Measurements from ENCODE around the gene VIPR2. TPM values are rescaled to one million over a fixed set of nuclear protein-coding genes. Genes with fewer than 3 reads are reported as not detected.
"Not testable (repeated sequence)": the region's sequence is repeated elsewhere in the genome, so short reads cannot be mapped to it uniquely, and the experiment has no call there.

Gene VIPR2
- total and polyA plus RNA-seq, 2 of the 13 experiments (the other 11 are each of a cell fraction or from before 2014, with no cell fraction given) = not detected

DNA sequence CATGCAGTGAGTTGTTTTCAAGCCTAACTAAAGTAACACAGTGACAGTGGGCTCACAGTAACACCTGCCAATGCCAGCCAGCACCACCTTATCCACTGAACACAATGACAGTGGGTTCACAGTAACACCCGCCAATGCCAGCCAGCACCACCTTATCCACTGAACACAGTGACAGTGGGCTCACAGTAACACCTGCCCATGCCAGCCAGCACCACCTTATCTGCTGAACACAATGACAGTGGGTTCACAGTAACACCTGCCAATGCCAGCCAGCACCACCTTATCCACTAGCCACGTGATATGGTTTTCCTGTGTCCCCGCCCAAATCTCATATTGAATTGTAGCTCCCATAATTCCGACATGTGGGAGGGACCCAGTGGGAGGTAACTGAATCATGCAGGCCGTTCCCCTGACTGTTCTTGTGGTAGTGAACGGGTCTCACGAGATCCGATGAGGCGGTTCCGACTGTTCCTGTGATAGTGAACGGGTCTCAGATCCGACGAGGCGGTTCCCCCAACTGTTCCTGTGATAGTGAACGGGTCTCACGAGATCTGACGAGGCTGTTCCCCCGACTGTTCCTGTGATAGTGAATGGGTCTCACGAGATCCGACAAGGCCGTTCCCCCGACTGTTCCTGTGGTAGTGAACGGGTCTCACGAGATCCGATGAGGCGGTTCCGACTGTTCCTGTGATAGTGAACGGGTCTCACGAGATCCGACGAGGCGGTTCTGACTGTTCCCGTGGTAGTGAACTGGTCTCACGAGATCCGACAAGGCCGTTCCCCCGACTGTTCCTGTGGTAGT, 44.2 kb downstream of the VIPR2 start:
- FAIRE-seq; H2AFZ ChIP-seq (ENCODE audit: low read length); H4K20me1 ChIP-seq (ENCODE audit: insufficient read depth, low read length); ATAC-seq; H3K4me2 ChIP-seq (ENCODE audit: low read depth, low read length); H3K79me2 ChIP-seq (ENCODE audit: insufficient read depth, low read length); intact Hi-C loops (cut with micrococcal nuclease; ENCODE audit: unreplicated experiment); H3K27ac ChIP-seq (ENCODE audit: extremely low read length, insufficient read depth, low read length); H3K4me1 ChIP-seq (ENCODE audit: insufficient read depth, low read length); BruUV-seq (replicated peaks); in situ Hi-C loops (cut with HindIII; ENCODE audit: extremely low pct_ligation_motif_present, low pct_unique_long_range_greater_than_20kb); H3K36me3 ChIP-seq (replicated peaks in 1 of 2; ENCODE audit: control insufficient read depth in 1 of 2, insufficient read depth in 2 of 2, low read length in 2 of 2); H3K9me3 ChIP-seq (ENCODE audit: low read length); POLR2A ChIA-PET; CTCF ChIA-PET (ENCODE audit: low intra/inter-chr PET ratio, low total read pairs); H3K9ac ChIP-seq (ENCODE audit: insufficient read depth, low read depth, low read length); H3K4me3 ChIP-seq (replicated peaks in 1 of 3; ENCODE audit: insufficient read depth in 1 of 3, low read depth in 2 of 3, low read length in 3 of 3); DNase-seq (ENCODE audit: low spot score): not testable (repeated sequence)
- H3K27me3 ChIP-seq (ENCODE audit: control insufficient read depth in 1 of 2, insufficient read depth in 2 of 2, low read length in 2 of 2) = peaks cover 4 to 62% of the 10 kb centered on the region in 2 experiments; a peak in 3 of 5 replicates
- WGBS (ENCODE audit: low lambda C conversion rate) = 62% methylated on average over 30 of the region's 37 CpGs

DNA sequence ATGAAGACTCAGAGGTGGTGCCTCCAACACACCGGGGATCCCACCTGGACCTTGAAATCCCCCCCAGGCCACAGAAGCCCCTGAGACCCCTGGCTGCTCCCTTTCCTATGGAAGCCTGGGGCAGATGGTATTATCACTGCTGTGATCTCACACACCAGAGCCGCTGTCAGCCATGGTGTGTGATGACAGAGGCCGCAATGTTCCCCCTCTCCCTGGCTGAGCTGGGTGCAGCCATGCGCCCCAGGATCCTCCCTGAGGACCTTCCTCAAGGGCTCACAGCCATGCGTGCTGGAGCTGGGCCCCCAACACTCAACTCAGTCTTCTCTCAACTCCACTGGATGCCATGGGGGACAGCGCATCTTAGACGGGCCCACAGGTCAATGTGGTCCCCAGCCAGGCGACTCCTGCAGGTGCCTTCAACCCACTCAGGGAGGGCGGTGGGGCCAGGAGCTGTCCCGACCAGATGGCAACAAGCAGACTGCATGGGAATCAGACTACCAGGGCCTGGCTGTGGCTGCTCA, 44.9 kb downstream of the VIPR2 start:
- CTCF ChIA-PET (ENCODE audit: low intra/inter-chr PET ratio, low total read pairs) = no interaction called here
- Histone ChIP-seq H3K9me3 (ENCODE audit: low read length) (no peaks in the 10 kb centered on the region), H3K4me1 (ENCODE audit: insufficient read depth, low read length) (no peaks in the 10 kb centered on the region), H3K27me3 (ENCODE audit: control insufficient read depth in 1 of 2, insufficient read depth in 2 of 2, low read length in 2 of 2) (peaks cover 4 to 61% of the 10 kb centered on the region in 2 experiments; a peak in 3 of 5 replicates), H3K4me3 (replicated peaks in 1 of 3; ENCODE audit: insufficient read depth in 1 of 3, low read depth in 2 of 3, low read length in 3 of 3) (no peak overlapping the region), H3K9ac (ENCODE audit: insufficient read depth, low read depth, low read length) (no peak overlapping the region), H3K27ac (ENCODE audit: extremely low read length, insufficient read depth, low read length) (no peak overlapping the region), H2AFZ (ENCODE audit: low read length) (no peak overlapping the region), H3K36me3 (replicated peaks in 1 of 2; ENCODE audit: control insufficient read depth in 1 of 2, insufficient read depth in 2 of 2, low read length in 2 of 2) (no peaks in the 10 kb centered on the region), H3K4me2 (ENCODE audit: low read depth, low read length) (no peak overlapping the region), H3K79me2 (ENCODE audit: insufficient read depth, low read length) (no peaks in the 10 kb centered on the region), H4K20me1 (ENCODE audit: insufficient read depth, low read length) (no peaks in the 10 kb centered on the region)
- intact Hi-C loops (cut with micrococcal nuclease; ENCODE audit: unreplicated experiment) (no loop called here), in situ Hi-C loops (cut with HindIII; ENCODE audit: extremely low pct_ligation_motif_present, low pct_unique_long_range_greater_than_20kb) (no loop called here)
- DNase-seq (ENCODE audit: low spot score) (no peak), FAIRE-seq (no peak), ATAC-seq (no peak)
- BruUV-seq (replicated peaks) = no TSS peak
- POLR2A ChIA-PET = no interaction called here
- 0% methylated on average over 1 of the region's 10 CpGs for WGBS (ENCODE audit: low lambda C conversion rate)
- TF ChIP-seq, protein P1, sequence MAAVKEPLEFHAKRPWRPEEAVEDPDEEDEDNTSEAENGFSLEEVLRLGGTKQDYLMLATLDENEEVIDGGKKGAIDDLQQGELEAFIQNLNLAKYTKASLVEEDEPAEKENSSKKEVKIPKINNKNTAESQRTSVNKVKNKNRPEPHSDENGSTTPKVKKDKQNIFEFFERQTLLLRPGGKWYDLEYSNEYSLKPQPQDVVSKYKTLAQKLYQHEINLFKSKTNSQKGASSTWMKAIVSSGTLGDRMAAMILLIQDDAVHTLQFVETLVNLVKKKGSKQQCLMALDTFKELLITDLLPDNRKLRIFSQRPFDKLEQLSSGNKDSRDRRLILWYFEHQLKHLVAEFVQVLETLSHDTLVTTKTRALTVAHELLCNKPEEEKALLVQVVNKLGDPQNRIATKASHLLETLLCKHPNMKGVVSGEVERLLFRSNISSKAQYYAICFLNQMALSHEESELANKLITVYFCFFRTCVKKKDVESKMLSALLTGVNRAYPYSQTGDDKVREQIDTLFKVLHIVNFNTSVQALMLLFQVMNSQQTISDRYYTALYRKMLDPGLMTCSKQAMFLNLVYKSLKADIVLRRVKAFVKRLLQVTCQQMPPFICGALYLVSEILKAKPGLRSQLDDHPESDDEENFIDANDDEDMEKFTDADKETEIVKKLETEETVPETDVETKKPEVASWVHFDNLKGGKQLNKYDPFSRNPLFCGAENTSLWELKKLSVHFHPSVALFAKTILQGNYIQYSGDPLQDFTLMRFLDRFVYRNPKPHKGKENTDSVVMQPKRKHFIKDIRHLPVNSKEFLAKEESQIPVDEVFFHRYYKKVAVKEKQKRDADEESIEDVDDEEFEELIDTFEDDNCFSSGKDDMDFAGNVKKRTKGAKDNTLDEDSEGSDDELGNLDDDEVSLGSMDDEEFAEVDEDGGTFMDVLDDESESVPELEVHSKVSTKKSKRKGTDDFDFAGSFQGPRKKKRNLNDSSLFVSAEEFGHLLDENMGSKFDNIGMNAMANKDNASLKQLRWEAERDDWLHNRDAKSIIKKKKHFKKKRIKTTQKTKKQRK (IDR thresholded peaks at IDR 0.05; ENCODE audit: low read length) = no peak
- TF ChIP-seq BRD4 (CRISPR knock-in tag; IDR thresholded peaks at IDR 0.05) = no peak
- TF ChIP-seq, protein P2, sequence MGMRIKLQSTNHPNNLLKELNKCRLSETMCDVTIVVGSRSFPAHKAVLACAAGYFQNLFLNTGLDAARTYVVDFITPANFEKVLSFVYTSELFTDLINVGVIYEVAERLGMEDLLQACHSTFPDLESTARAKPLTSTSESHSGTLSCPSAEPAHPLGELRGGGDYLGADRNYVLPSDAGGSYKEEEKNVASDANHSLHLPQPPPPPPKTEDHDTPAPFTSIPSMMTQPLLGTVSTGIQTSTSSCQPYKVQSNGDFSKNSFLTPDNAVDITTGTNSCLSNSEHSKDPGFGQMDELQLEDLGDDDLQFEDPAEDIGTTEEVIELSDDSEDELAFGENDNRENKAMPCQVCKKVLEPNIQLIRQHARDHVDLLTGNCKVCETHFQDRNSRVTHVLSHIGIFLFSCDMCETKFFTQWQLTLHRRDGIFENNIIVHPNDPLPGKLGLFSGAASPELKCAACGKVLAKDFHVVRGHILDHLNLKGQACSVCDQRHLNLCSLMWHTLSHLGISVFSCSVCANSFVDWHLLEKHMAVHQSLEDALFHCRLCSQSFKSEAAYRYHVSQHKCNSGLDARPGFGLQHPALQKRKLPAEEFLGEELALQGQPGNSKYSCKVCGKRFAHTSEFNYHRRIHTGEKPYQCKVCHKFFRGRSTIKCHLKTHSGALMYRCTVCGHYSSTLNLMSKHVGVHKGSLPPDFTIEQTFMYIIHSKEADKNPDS (CRISPR knock-in tag; IDR thresholded peaks at IDR 0.05) = no peak
- TF ChIP-seq, protein P3, sequence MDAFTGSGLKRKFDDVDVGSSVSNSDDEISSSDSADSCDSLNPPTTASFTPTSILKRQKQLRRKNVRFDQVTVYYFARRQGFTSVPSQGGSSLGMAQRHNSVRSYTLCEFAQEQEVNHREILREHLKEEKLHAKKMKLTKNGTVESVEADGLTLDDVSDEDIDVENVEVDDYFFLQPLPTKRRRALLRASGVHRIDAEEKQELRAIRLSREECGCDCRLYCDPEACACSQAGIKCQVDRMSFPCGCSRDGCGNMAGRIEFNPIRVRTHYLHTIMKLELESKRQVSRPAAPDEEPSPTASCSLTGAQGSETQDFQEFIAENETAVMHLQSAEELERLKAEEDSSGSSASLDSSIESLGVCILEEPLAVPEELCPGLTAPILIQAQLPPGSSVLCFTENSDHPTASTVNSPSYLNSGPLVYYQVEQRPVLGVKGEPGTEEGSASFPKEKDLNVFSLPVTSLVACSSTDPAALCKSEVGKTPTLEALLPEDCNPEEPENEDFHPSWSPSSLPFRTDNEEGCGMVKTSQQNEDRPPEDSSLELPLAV (CRISPR knock-in tag; conservative IDR thresholded peaks at IDR 0.05; ENCODE audit: low read depth) = no peak
- no peak for TF ChIP-seq ZNF44 (CRISPR knock-in tag; IDR thresholded peaks at IDR 0.05)
- TF ChIP-seq, protein P4, sequence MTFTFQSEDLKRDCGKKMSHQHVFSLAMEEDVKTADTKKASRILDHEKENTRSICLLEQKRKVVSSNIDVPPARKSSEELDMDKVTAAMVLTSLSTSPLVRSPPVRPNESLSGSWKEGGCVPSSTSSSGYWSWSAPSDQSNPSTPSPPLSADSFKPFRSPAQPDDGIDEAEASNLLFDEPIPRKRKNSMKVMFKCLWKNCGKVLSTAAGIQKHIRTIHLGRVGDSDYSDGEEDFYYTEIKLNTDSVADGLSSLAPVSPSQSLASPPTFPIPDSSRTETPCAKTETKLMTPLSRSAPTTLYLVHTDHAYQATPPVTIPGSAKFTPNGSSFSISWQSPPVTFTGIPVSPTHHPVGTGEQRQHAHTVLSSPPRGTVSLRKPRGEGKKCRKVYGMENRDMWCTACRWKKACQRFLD (CRISPR knock-in tag; IDR thresholded peaks at IDR 0.05; ENCODE audit: borderline replicate concordance) = no peak
- no peak for TF ChIP-seq BRCA1 (CRISPR knock-in tag; IDR thresholded peaks at IDR 0.05)
- no peak for TF ChIP-seq ZKSCAN1 (IDR thresholded peaks at IDR 0.05; ENCODE audit: low read length)
